ENCODE measurements around the gene TTC31.
"Not testable (repeated sequence)": the region's sequence is repeated elsewhere in the genome, so short reads cannot be mapped to it uniquely, and the experiment has no call there.

TTC31 gene

GRCh38 chr2:74441690-74442482, 41.0 kb upstream of the TTC31 start, which contains the start of gene RTKN:
TSS of gene RTKN (minus strand) at chr2:74441937. CDS start at chr2:74441816, 121 bp downstream.
- peak within 1 kb of the TSS; percentile 88 for H3K27ac ChIP-seq

GRCh38 chr2:74442483-74443297, 40.2 kb upstream of the TTC31 start:
- H3K4me1 ChIP-seq; H3K36me3 ChIP-seq (ENCODE audit: control insufficient read depth, insufficient read depth, low read length); H3K27me3 ChIP-seq (ENCODE audit: control insufficient read depth, insufficient read depth, low read length); H3K9me3 ChIP-seq (ENCODE audit: control insufficient read depth, low read length); H3K9ac ChIP-seq: not testable (repeated sequence)
- H3K4me3 ChIP-seq (ENCODE audit: low read depth, low read length), result peak overlapping the region; percentile 87
- peak overlapping the region; percentile 95 for H3K4me2 ChIP-seq (ENCODE audit: low read length)
- peaks cover 10% of the 10 kb centered on the region for H3K79me2 ChIP-seq
- H3K27ac ChIP-seq, result peak overlapping the region; percentile 88
- peak overlapping the region; percentile 99 for H2AFZ ChIP-seq

More at GRCh38 chr2:74441690-74442482, 41.0 kb upstream of the TTC31 start, which contains the start of gene RTKN:
- no peaks in the 10 kb centered on the region for H3K27me3 ChIP-seq (ENCODE audit: control insufficient read depth, insufficient read depth, low read length)
- no peak for TF ChIP-seq CTCF (IDR thresholded peaks at IDR 0.05)
- peaks cover 10% of the 10 kb centered on the region for H3K79me2 ChIP-seq
- no peaks in the 10 kb centered on the region for H3K9me3 ChIP-seq (ENCODE audit: control insufficient read depth, low read length)
- H2AFZ ChIP-seq, result peak within 1 kb of the TSS; percentile 99
- peaks cover 8% of the 10 kb centered on the region for H3K4me1 ChIP-seq
- H3K4me2 ChIP-seq (ENCODE audit: low read length), result peak within 1 kb of the TSS; percentile 95
- H3K36me3 ChIP-seq (ENCODE audit: control insufficient read depth, insufficient read depth, low read length), result no peaks in the 10 kb centered on the region
- H3K4me3 ChIP-seq (ENCODE audit: low read depth, low read length), result peak within 1 kb of the TSS; percentile 87
- peak within 1 kb of the TSS; percentile 1 for H3K9ac ChIP-seq

GRCh38 chr2:74444498-74445318, 38.2 kb upstream of the TTC31 start:
- Histone ChIP-seq H3K79me2 (no peaks in the 10 kb centered on the region), H3K9me3 (ENCODE audit: control insufficient read depth, low read length) (no peaks in the 10 kb centered on the region), H3K4me2 (ENCODE audit: low read length) (no peak overlapping the region), H3K36me3 (ENCODE audit: control insufficient read depth, insufficient read depth, low read length) (no peaks in the 10 kb centered on the region), H3K27ac (no peak overlapping the region), H3K4me1 (peaks cover under 1% of the 10 kb centered on the region), H3K4me3 (ENCODE audit: low read depth, low read length) (no peak overlapping the region), H3K27me3 (ENCODE audit: control insufficient read depth, insufficient read depth, low read length) (no peaks in the 10 kb centered on the region), H2AFZ (peak overlapping the region; percentile 29), H3K9ac (no peak overlapping the region)
- no peak for TF ChIP-seq CTCF (IDR thresholded peaks at IDR 0.05)

- Histone ChIP-seq H2AFZ (no peak overlapping the region), H3K9ac (no peak overlapping the region), H3K4me2 (ENCODE audit: low read length) (no peak overlapping the region), H3K9me3 (ENCODE audit: control insufficient read depth, low read length) (no peaks in the 10 kb centered on the region), H3K79me2 (no peaks in the 10 kb centered on the region), H3K27me3 (ENCODE audit: control insufficient read depth, insufficient read depth, low read length) (no peaks in the 10 kb centered on the region), H3K27ac (no peak overlapping the region), H3K4me3 (ENCODE audit: low read depth, low read length) (no peak overlapping the region), H3K36me3 (ENCODE audit: control insufficient read depth, insufficient read depth, low read length) (no peaks in the 10 kb centered on the region), H3K4me1 (peaks cover 9% of the 10 kb centered on the region)
- TF ChIP-seq CTCF (IDR thresholded peaks at IDR 0.05), result no peak
These were observed 35.5 kb upstream of the TTC31 start for GRCh38 chr2:74447230-74447999.
